Fibroblast of skin of abdomen (primary cell): ENCODE data around the gene FICD.

Experiments used
- DNase-seq: peaks from one replicate; pipeline ENCODE4 v3.0.0-alpha.2; 2013

The FICD gene

DNA sequence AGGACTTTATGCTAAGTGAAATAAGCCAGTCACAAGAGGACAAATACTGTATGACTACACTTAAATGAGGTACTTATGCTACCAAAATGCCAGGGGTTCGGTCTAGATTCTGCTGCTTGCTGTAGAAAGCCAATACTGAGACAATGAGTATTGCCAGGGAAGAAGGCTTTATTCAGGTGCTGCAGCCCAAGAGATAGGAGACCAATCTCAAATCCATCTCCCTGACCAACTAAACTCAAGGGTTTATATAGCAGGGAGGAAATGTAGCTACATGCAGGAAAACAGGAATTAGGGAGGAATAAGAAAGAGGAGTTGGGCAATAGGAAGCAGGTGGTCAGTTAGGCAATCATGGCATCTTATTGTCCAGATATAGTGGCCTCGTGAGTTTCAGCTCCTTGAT is 12.2 kb upstream of the FICD start:
- DNase-seq: no peak

DNA sequence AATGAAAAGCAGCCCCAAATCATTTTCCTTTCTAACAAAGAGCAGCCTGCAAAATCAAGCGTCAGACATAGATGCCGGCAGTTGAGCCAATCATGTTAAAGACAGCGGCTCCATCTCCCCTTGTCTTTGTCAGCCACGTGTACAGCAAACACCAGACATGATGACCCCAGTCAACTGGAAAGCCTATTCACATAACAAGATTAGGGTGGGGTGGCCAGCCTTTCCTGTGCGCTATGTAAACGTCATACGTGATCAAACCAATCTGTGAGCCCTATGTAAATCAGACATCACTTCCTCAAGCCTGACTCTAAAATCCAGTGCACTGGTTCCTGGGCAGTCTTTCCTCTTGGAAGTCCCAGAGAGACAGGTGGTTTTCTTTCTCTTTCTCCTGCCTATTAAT is 9.9 kb upstream of the FICD start:
- no peak for DNase-seq

DNA sequence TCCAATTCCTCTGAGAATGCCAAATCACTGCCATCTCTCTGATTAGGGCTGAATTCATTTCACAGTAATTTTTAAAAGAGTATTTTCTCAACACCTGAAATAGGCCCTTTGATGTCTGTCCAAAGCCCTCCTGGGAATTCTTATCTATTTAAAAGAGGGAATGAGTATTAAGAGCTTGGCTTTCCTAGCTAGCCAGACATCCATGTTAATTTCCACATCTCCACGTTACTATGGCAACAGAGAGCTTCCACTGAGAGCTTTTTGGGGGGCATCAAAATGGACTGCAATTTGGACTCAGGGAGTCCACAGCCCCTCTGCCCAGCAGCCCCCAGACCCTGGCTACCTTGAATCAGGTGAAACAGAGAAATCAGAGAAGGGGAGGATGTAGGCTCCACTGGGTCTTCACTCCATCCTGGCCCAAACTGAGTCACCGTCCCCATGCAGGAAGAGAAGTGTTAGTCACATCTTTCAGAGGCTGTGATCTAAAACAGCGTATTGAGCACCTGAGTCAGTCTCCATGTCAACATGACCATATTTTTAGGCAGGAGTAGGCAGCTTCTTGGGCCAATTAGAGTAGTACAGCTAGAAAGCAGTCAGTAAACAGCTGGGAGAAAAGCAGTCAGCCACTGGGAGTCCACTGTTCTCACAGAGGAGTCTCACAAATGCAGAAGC is 7.0 kb upstream of the FICD start:
- no peak for DNase-seq

DNA sequence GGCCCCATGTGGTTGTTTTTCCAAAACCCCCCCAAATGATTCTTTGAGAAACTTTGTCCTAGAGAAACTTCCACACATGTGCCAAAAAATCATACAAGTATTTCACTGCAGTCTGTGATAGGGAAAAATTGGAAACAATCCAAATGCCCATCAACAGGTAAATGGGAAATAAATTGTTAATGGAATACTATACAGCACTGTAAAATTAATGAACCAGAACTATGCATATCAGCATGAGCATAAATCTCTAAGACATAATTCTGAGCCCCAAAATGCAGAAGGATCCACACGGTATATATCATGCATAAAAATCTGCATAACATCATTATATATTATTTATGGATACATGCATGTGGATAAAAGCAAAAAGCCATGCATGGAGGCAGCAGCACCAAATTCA is 5.3 kb upstream of the FICD start:
- DNase-seq: no peak

DNA sequence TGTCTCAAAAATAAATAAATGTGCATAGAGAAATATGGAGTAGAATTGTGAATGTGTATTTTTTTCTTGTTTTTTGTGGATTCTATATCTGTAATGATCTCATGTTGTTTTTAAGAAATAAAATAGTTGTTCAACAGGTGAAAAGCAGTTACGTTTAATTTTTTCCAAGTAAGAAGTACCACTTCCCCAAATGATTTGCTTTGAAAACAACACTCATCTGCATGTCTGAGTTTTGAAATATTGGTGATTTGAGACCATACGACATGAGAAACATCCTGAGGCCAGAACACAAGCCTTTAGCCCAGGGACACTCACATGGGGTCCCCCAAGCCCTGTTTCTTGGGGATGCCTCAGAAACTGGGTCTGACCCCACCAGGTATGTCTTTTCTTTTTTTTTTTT is 4.2 kb upstream of the FICD start:
- no peak for DNase-seq

DNA sequence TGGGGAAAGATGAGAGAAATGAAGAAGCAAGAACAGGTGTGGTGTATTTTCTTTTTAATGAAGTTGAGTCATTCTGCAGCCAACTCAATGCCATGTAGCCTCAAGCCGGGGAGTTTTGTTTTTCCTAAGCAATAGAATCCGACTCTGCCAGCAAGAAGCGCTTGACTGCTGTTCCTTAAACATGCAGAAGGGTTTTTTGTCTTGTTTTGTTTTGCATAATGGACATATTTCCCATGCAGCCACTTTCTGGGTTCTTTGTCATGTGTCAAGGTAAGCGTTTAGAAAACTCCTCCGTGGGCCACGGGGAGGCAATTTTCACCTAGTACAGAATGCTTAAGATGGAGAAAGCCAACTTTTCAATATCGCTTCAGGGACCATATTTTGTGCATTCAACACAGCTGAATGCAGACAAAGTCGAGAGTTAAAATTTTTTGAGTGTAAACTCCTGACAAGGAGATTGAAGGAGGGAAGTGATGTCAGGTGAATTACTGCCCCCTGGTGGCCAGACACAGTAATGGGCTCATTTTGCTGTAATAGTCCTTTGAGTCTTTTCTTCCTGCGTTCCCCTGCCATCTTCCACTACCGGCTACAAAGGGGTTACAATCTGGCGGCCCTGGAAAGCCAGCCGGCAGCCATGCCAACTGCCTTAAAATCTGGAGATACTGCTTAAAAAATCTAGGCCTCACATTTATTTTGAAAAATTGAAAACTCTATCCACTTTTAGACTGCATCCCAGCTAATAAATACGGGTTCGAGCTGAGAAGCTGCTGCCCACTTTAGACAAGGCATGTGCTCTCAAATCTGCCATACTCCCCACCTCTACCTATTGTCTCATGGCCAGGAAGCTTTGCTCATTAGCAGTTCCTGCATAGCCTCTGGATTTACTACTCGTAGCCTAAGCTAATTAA is 3.2 kb upstream of the FICD start:
- peak; percentile 58 for DNase-seq

DNA sequence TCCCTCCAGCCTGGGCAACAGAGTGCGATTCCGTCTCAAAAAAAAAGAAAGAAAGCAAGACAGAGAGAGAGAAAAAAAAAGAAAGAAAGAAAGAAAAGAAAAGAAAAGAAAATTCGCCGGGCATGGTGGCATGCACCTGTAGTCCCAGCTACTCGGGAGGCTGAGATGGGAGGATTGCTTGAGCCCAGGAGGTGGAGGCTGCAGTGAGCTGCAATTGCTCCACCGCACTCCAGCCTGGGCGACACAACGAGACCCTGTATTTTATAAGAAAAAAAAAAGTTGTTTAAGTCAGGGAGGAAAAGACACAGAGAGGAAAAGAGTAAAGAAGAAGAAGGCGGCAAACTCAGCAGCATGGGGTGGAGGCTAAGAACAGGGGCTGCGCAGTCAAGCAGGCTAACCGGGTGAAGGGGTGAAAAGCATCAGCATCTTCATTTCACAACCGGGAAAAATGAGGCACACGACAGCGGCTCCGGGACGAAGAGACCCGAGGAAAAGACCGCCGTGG is 557 bp upstream of the FICD start:
- no peak for DNase-seq

DNA sequence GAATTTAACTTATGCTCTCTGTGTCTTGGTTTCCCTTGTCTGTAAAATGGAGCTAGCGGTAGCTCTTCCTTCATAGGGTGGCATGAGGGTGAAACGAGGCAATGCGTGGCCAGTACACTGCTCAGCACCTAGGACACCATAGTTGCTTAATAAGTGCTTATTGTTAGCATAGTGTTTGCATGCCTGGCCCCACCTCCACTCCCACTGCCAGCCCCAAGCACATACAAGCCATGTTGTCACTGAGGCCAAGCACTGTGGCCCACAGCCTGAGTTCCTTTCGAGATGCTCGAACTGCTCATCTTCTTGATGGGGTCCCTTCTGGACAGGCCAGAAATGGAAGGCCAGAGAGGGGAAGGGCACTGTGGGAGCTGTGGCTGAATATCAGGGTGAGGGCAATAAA is 839 bp downstream of the FICD start:
- no peak for DNase-seq

DNA sequence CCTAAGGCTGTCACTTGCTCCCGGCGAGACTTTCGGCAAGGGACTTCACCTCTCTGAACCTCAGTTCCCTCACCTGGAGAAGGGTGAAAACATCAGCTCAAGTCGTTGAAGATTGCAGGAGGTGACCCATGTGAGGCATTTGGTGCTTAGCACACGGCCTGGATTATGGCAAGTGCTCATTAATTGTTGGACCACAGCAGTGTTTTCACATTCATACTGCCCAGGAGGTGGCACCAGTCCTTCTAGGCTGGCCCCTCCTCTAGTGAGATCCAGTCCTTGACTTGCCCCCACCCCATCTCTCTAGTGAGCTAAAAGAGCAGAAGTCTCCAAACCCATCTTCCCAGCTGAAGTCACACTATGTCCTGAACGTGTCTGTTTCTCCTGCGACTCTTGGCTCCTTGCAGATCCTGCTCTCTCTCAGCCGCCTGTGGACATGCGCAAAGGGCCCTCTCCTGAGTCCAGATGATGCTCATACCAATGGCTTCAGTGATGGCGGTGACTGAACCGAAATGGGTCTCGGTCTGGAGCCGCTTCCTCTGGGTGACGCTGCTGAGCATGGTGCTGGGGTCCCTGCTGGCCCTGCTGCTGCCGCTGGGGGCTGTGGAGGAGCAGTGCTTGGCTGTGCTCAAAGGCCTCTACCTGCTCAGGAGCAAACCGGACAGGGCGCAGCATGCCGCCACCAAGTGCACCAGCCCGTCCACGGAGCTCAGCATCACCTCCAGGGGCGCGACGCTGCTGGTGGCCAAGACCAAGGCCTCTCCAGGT is 1.6 kb downstream of the FICD start:
- no peak for DNase-seq

DNA sequence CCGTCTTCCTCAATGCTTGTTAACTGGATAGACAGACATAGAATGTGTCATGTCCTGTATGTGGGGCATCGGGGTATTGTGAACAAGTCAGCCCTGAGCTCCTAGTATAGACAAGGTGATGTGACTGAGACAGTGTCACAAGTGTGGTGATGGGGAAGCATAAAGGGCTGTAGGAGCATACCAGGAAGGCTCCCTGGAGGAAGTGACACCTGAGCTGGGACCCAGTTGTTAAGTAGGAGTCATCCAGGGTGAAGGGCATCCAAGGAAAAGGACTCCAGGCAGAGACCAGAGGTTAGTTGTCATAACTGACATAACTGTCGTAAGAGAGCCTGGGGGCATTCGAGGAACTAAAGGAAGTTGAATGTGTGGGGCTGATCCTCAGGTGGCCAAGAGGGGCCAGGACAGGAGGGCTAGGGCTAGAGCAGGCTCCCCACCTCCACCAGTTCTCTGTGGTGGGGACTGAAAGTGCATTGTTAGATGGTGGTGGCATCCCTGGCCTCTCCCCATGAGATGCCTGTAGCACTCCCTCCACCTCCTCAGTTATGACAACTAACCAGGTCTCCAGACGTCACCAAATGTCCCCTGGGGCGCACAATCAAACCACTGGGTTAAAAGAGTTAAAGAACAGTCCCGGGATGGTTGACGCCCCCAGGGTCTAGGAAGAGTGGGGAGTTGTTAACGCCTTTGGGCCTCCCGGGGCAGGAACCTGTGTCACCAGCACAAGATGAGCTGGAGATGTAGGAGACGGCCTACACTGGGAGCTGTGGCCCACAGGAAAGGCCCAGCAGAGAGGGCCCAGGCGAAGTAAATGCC is 2.4 kb downstream of the FICD start:
- DNase-seq: no peak

DNA sequence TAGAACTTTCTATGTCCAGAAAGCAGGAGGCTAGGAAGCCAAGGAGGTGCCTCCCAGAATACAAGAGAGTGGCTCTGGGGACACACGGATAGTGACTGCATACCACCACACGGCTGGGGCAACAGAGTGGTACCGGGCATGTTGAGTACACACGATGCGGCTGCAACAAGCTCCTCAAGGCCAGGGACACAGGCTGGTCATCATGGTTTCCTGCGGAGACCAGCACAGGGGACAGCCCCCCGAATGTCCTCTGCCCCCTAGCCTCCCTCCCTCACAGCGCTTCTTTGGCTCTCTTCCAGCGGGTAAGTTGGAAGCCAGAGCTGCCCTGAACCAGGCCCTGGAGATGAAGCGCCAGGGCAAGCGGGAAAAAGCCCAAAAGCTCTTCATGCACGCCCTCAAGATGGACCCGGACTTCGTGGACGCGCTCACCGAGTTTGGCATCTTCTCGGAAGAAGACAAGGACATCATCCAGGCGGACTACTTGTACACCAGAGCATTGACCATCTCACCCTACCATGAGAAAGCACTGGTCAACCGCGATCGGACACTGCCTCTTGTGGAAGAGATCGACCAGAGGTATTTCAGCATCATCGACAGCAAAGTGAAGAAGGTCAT is 3.1 kb downstream of the FICD start:
- no peak for DNase-seq

DNA sequence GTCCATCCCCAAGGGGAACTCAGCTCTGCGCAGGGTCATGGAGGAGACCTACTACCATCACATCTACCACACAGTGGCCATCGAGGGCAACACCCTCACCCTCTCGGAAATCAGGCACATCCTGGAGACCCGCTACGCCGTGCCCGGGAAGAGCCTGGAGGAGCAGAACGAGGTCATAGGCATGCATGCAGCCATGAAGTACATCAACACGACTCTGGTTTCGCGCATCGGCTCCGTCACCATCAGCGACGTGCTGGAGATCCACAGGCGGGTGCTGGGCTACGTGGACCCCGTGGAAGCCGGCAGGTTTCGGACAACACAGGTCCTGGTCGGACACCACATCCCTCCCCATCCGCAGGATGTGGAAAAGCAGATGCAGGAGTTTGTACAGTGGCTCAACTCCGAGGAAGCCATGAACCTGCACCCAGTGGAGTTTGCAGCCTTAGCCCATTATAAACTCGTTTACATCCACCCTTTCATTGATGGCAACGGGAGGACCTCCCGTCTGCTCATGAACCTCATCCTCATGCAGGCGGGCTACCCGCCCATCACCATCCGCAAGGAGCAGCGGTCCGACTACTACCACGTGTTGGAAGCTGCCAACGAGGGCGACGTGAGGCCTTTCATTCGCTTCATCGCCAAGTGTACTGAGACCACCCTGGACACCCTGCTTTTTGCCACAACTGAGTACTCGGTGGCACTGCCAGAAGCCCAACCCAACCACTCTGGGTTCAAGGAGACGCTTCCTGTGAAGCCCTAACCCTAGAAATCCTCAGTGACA is 3.8 kb downstream of the FICD start:
- no peak for DNase-seq

DNA sequence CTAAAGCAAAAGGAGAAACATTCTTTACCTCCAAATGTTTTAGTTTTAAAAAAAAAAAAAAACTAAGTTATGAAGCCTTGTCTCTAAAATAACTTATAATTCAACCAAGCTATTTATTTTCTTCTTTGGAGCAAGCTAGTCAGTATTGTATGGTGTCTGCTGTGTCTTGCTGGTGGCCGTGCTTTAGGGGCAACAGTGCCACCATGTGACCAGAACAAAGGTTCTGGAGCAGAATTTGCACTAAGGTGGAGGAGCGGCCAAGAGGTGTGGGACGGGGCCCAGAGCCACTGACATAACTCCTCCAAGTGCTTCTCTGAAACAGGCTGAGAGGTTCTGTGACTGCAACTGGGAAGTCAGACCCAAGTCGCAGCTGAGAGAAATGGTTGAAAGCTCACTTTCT is 4.5 kb downstream of the FICD start:
- DNase-seq: no peak

DNA sequence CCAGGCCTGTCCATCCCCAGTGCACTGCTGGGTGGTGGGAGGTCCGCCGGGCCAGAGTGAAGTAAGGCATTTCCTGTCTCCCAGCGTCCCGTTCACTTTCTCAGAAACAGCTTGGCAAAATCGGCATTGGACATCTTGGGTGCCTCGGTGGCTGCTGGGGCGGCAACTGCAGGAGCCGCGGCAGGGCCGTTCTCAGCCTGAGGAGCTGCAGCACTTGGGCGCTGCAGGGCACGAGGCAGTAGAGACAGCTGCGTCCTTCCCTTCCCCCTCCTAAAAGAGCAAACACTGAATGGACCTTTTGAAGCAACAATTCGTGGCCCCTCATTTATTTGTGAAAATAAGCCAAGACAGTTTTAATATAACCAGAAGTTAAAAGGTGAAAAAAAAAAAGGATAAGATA is 8.3 kb downstream of the FICD start:
- DNase-seq: no peak

DNA sequence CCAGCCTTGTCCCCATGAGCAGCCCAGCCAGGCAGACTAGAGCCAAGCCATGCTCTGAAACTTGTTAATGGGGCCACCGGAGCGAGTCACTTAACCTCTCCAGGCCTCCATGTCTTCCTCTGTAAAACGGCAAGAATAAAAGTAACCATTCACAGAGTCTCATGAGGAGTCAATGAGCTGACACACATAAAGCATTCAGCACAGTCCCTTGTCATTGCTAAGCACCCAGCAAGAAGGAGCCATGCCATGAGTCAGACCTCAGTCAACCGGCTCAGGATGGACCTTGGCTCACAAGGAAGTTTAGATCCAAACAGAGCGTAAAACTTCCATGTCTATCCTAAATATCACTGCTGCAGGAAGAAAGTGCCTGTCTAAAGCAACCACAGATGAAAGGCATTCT is 10.6 kb downstream of the FICD start:
- peak; percentile 59 for DNase-seq

DNA sequence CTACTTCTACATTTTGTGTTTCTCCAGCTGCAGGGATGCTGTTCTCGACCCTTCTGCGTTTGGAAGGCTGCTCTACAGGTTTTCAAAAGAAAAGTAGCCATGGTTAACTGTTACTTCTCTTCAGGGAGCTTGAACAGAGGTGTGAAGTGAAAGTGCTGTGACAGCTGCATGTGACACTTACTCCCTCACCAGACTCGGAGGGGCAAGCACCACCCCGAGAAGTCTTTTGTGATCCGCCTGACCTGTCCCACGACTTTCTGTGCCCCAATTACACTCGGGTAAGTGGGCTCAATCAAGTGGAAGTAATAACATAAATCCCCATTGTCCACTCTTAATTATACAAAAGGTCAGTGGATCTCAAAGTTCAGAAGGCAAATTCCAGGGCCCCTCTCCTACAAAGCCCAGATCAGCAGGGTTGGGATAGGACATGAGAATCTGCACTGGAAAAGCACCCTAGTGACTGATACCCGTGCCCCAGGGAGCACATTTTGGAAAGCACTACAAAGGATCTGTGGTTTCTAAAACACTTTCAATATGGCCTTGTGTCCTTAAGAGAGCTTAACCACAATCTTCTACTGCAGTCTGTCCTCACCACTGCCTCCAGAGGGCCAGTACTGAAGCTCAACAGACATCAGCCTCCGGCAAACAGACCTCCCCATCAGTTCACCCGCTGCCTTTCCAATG is 11.5 kb downstream of the FICD start:
- DNase-seq: peak; percentile 58

DNA sequence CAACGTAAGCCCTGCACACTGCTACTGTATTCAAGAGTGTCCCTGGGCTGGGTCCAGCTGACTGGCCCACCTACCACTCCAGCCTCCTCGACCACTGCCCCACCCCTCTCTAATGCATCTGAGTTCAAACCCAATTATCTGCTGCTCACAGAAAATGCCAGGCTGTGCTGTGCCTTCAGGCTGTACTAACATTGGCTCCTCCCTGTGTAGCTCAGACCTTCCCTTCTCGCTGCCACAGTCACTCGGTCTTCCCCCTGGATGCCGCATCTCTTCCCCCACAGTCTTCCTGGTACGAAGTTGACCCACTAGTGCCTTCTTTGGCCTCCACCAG is 12.1 kb downstream of the FICD start:
- DNase-seq: no peak

DNA sequence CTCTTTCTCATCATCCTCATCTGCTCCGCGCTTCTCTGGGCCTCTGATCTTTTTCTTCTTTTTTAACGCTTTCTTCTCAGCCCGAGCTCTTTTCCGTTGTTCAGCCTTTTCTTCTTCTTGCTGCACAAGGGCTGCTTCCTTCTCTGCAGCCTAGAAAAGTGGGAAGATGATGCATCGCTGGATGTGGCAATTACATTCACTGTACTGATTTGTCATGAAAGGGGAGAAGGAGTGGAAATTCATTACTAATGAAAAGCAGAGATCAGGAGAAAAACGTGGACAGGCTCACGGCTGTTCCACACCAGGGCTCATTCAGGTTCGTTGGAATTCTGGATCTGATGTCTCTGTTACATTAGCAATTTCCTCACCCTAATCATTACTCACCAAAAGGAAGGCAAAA is 15.1 kb downstream of the FICD start:
- peak; percentile 35 for DNase-seq

DNA sequence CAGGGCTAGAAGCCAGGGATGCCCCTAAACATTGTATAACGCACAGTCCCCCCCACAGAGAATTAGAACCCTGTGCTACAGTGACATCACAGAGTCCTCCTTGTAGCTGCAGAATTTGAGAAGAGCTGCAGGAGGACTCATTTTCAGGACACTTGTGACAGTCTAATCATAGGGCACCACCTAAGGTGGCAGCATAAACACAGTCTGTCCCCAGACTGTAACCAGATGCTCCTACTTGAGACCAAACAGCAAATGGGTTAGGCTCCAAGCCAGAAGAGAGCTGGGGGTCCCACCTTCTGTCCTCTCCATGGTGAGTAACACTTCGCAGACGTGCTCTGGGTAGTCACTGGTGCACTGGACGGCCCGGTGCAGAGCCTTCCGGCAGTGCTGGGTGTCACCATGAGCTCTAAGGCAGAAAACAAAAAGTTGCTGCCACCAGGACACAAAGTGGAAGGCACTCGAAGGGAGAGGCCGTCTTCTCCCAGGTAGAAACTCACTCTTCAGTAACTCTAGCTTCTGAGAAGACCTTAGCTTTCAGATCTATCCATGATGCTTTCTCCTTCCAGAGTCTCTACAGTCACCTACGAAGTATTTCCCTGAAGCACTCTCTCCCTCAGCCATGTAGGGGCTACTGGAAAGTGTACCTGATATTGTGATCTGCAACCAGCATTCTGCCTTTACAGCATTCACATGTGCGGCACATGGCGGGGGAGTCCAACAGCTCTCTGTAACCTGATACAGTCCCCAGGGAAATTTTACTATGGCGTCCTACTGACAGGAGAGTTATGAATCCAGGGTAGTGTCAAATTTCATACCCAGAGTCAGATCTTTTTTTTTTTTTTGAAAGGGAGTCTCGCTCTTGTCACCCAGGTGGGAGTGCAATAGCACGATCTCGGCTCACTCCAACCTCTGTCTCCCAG is 17.1 kb downstream of the FICD start:
- DNase-seq: peak; percentile 65
